ENCODE results near the gene CIC. TPM values are rescaled to one million over a fixed set of nuclear protein-coding genes. Genes with fewer than 3 reads are reported as not detected.
A peak's percentile ranks its signal among the peaks of the same experiment; 100 is the strongest.

The CIC gene
- total and polyA plus RNA-seq, 9 of the 15 experiments (the other 6 are each of a cell fraction or from before 2014, with no cell fraction given), result 0.07 to 44.7 (median 8.6) TPM

GRCh38 chr19:42295831-42296525 is 26.9 kb downstream of the CIC start (continued):
- TF ChIP-seq SFPQ (IDR thresholded peaks at IDR 0.05; ENCODE audit: low read depth, low read length) (no peak), TEAD4 (IDR thresholded peaks at IDR 0.05; ENCODE audit: low read length) (no peak), TEAD4 (CRISPR knock-in tag; IDR thresholded peaks at IDR 0.05; ENCODE audit: borderline replicate concordance) (no peak), ATF3 (IDR thresholded peaks at IDR 0.05) (no peak), ATF3 (CRISPR knock-in tag; conservative IDR thresholded peaks at IDR 0.05) (no peak), JUND (IDR thresholded peaks at IDR 0.05; ENCODE audit: borderline replicate concordance, low read depth, low read length) (peak; percentile 40; the same call in 1 of the 2 replicates), JUND (tag; IDR thresholded peaks at IDR 0.05; ENCODE audit: borderline replicate concordance, low read depth, low read length) (no peak), KAT7 (CRISPR knock-in tag; IDR thresholded peaks at IDR 0.05; ENCODE audit: borderline replicate concordance) (no peak), XRCC3 (IDR thresholded peaks at IDR 0.05) (no peak), MLX (CRISPR knock-in tag; conservative IDR thresholded peaks at IDR 0.05) (no peak), HBP1 (CRISPR knock-in tag; IDR thresholded peaks at IDR 0.05) (no peak), KDM2B (CRISPR knock-in tag; IDR thresholded peaks at IDR 0.05) (no peak), TRIM25 (IDR thresholded peaks at IDR 0.05; ENCODE audit: borderline replicate concordance) (no peak), CTCF (IDR thresholded peaks at IDR 0.05 in 2 of 3, conservative IDR thresholded peaks at IDR 0.05 in 1 of 3; ENCODE audit: insufficient read depth in 2 of 3, low read depth in 1 of 3, low read length in 3 of 3) (peak; percentile 94 to 97 (median 97)), ZNF583 (CRISPR knock-in tag; IDR thresholded peaks at IDR 0.05) (no peak), ZNF764 (CRISPR knock-in tag; IDR thresholded peaks at IDR 0.05; ENCODE audit: low read depth) (0 out of 2 replicates have a peak, but pooled peaks have one; percentile 26), EP300 (IDR thresholded peaks at IDR 0.05; ENCODE audit: low read length) (no peak)
